GM19397 (cell line): Measurements from ENCODE around the gene C2orf80.
A peak's percentile ranks its signal among the peaks of the same experiment; 100 is the strongest.
"Not testable (repeated sequence)": the region's sequence is repeated elsewhere in the genome, so short reads cannot be mapped to it uniquely, and the experiment has no call there.

Experiments used
- ATAC-seq: cut with Tn5 transposase; IDR thresholded peaks from one replicate; pipeline ENCODE4 v1.9.1; 2021; ENCODE audit warnings: mild to moderate bottlenecking, moderate library complexity; ENCODE audit not compliant: unreplicated experiment

C2orf80 gene

DNA sequence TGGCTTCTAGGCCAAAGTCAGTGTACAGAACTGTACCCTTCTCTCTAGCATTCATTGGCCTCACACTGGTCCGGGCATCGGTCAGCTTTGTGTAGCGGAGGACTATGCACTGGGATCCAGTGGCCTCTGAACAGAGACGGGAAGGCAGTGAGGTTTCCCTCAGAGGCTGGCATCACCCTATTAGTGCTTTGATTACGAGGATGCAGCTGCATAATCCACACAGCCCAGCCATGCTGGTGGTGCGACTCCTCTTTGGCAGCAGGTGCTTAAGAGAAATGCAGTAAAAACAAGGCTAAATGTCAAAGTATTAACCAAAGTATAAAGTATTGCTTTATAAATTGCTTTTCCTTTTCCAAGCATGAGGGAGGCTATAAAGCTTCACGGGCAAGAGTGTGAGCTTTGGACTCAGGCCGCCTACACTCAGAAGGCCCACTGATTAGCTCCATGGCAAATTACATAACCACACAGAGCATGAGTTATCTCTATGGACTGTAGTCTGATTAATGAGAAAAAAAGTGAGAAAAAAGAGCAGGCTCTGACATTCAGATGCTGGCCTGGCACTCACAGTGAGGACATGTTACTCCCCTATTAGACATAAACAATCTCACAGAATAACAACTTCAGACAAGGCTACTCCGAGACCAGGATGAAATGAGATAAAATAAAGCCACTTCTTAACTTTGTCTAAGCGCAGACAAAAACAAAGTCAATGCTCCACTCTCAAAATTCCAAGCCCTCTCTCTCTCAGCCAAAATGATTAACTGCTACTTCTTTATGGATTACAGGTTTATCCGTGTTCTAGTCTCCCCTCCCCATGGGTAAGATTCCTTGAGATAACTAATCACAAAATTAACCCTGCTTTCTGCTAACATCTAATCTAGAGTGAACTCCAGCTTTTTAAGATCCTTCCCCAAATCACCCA lies 53.8 kb downstream of the C2orf80 start:
- ATAC-seq: no peak

DNA sequence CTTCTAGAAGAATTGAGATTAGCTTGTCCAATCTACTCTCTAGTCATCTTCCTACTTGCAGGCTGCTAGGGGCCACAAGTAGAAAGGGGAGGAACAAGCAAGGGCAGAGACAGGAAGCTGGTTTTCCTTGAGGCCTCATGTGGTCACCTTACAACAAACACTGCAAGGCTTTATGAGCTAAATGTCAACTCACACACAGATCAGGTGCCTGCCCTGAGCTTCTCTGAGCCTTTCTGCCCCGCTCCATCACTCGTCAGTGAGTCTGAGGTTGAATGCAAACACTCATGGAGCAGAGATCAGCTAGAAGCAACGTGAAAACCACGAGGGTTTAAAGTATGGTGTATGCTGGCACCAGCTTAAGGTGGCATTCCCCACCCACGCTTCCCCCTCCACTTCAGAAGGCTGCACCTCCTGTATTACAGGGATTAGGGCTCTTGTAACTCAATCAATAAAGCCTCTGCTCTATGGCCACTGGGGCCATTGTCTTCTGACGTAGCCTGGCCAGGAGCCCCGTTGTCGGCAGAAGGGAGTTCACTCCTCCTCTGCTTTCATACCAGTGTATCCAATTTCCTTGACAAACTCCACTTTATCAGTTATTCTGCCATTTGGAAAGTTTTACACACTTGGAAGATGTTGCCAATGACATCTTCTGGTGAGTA lies 54.8 kb downstream of the C2orf80 start:
- no peak for ATAC-seq

- no peak for ATAC-seq
Observed at GRCh38 chr2:208130712-208131110, 59.1 kb downstream of the C2orf80 start.

DNA sequence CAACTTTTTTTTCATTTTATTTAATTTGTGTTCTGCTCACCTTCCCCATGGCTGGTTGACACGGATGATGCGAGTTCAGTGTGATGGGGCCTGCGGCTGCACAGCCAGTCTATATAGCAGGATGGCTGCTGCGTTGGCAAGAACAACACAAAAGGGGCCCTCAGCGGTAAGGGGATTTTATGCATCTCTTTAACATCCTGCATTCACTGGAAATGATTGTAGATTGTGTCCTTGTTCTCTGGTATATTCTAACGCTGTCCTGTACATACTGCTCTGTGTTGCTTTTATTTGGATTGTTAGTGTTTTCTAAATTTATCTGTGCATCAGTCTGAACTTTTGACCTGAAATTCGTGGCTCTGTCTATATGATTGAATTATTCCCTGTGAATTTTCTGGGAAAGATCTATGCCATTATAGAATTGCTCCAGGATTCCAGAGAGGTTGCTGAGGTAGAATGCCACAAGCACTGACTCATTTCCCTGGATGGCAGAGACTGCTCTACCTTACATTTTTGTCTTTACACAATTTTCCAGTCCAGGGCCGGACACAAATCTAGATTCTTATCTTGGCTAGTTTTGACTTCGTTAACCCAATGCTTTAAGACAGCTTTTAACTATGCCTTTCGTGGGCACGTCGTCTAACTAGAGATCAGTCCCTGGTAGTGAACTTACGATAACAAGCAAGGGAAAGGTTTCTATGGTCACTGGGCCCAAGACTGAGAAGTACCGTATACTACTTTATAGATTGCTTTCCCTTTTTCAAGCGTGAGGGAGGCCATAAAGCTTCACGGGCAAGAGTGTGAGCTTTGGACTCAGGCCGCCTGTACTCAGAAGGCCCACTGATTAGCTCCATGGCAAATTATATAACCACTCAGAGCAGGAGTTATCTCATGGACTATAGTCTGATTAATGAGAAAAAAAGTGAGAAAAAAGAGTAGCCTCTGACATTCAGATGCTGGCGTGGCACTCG lies 59.8 kb downstream of the C2orf80 start, which contains the start of gene CRYGC:
Gene CRYGC, minus strand, starts transcription at position 85 of the 968 bp plus-strand sequence. Its CDS starts 36 bp downstream, at position 49.
- no peak for ATAC-seq

DNA sequence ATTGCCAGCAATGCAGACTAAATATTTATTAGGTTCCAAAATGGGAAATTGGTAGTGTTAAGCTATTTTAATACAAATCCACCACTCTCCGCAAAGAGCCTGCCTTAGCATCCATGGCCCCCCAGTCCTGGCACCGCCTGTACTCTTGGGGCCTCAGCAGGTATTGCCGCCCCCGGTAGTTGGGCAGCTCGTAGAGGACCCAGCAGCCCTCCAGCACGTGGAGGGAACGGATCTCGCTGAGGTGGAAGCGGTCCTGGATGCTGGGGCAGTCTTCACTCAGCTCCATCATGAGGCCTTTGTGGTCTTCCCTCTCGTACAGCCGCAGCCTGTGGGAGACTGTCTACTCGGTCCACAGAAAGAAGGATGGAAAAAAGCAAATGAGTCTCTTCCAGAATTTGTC lies 61.7 kb downstream of the C2orf80 start:
- no peak for ATAC-seq

DNA sequence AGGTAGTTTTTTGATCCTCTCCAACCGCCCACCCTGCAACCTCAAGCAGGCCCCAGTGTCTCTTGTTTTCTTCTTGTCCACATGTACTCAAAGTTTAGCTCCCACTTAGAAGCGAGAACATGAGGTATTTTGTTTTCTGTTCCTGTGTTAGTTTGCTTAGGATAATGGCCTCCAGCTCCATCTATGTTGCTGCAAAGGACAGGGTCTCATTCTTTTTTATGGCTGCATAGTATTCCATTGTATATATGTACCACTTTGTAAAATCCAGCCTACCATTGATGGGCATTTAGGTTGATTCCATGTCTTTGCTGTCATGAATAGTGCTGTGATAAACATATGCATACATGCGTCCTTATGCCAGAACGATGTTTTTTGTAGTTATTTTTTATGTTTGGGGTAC lies 62.7 kb downstream of the C2orf80 start:
- no peak for ATAC-seq

GRCh38 chr2:208125251-208125650 lies 64.6 kb downstream of the C2orf80 start:
- ATAC-seq: no peak

- ATAC-seq: peak; percentile 48
Observed at GRCh38 chr2:208124013-208124715, 65.7 kb downstream of the C2orf80 start, which contains the start of gene CRYGD. Gene CRYGD, minus strand, starts transcription at chr2:208124524. Its CDS starts 51 bp downstream, at chr2:208124473.

DNA sequence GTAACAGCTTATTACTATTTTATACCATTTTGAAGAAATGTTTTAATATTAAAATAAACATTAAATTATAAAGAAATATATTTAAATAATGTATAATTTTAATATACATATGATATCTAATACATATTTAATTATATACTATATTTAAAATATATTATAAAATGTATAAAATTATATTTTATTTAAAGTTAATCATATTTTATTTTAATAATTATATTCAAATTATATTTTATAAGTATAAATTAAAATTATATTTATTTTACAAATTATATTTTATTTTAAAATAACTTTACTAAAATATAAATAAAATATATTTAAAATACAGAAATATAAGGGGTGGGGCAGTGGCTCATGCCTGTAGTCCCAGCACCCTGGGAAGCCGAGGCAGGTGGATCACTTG lies 67.6 kb downstream of the C2orf80 start:
- no peak for ATAC-seq

GRCh38 chr2:208118918-208119317 lies 70.9 kb downstream of the C2orf80 start:
- ATAC-seq: no peak

GRCh38 chr2:208117390-208117789 lies 72.4 kb downstream of the C2orf80 start:
- not testable (repeated sequence) for ATAC-seq
